H1 (cell line): Measurements from ENCODE around the gene ZNF747. TPM values are rescaled to one million over a fixed set of nuclear protein-coding genes. Genes with fewer than 3 reads are reported as not detected.

Experiments
- CTCF ChIA-PET: fragments of 300-600 bp; sonication (Branson Sonifier 250); formaldehyde crosslinking; loops from one replicate; lab custom pipeline; 2021; ENCODE audit not compliant: partially characterized antibody; lab: Charles Lee
- POLR2A ChIA-PET: fragments of 300-600 bp; sonication (Branson Sonifier 250); formaldehyde crosslinking; loops from one replicate; lab custom pipeline; 2021; ENCODE audit warnings: inconsistent platforms; ENCODE audit not compliant: partially characterized antibody; lab: Charles Lee
- DNase-seq, 2 experiments: peaks; one replicate each; pipeline versions ENCODE4 v3.0.0 to v3.0.0-alpha.2; 2010 to 2022; ENCODE audit warnings: low spot score in 2 of 2, low read depth in 1 of 2, mixed read lengths in 1 of 2
- FAIRE-seq: peaks from 2 replicates; lab custom pipeline; 2011; peaks lifted over from hg19 to GRCh38; lab: Jason Lieb, UNC
- H2AFZ ChIP-seq: 2 replicates; pipeline ENCODE4 v1.8.1; 2012; ENCODE audit warnings: low read length, inconsistent platforms
- H2AK5ac ChIP-seq: 2 replicates; pipeline ENCODE4 v1.6.1; 2013; ENCODE audit warnings: low read depth, low read length
- H2BK120ac ChIP-seq: replicated peaks from 2 replicates; pipeline ENCODE3; 2013; ENCODE audit warnings: low read depth, low read length, inconsistent platforms
- H2BK12ac ChIP-seq: 2 replicates; pipeline ENCODE4 v1.6.1; 2013; ENCODE audit warnings: low read depth, low read length
- H2BK15ac ChIP-seq: 2 replicates; pipeline ENCODE4 v1.6.1; 2013; ENCODE audit warnings: low read length
- H2BK20ac ChIP-seq: 2 replicates; pipeline ENCODE4 v1.6.1; 2013; ENCODE audit warnings: low read length
- H2BK5ac ChIP-seq: 2 replicates; pipeline ENCODE4 v1.6.1; 2013; ENCODE audit warnings: low read depth, low read length
- H3K14ac ChIP-seq: 2 replicates; pipeline ENCODE4 v1.6.1; 2013; ENCODE audit warnings: inconsistent platforms; ENCODE audit not compliant: insufficient read length
- H3K18ac ChIP-seq: 2 replicates; pipeline ENCODE4 v1.6.1; 2013; ENCODE audit warnings: low read length; ENCODE audit errors: extremely low read depth
- H3K23ac ChIP-seq: 2 replicates; pipeline ENCODE4 v1.6.1; 2013; ENCODE audit warnings: inconsistent platforms; ENCODE audit not compliant: insufficient read length
- H3K23me2 ChIP-seq: 2 replicates; pipeline ENCODE4 v1.6.1; 2013; ENCODE audit warnings: low read depth, low read length
- H3K27ac ChIP-seq: 2 replicates; pipeline ENCODE4 v1.6.1; 2011; ENCODE audit warnings: low read depth, low read length, inconsistent platforms
- H3K27me3 ChIP-seq, 4 experiments: replicated peaks in 1 of 4; 1 replicate in 1 of 4; 2 replicates in 3 of 4; pipeline versions ENCODE4 v1.6.1 to v1.8.1; 2011 to 2013; ENCODE audit warnings: low read length in 3 of 4, mild to moderate bottlenecking in 3 of 4, inconsistent platforms in 2 of 4, mixed read lengths in 2 of 4, moderate library complexity in 1 of 4; ENCODE audit not compliant: control insufficient read depth in 3 of 4, insufficient read depth in 3 of 4; ENCODE audit errors: extremely low read depth in 1 of 4
- H3K36me3 ChIP-seq, 4 experiments: 2 replicates each; pipeline versions ENCODE4 v1.6.1 to v1.8.1; 2011 to 2013; ENCODE audit warnings: mild to moderate bottlenecking in 4 of 4, low read length in 3 of 4, moderate library complexity in 2 of 4, control low read depth in 1 of 4, inconsistent platforms in 1 of 4; ENCODE audit not compliant: insufficient read depth in 4 of 4, control insufficient read depth in 2 of 4
- H3K4ac ChIP-seq: replicated peaks from 2 replicates; pipeline ENCODE3; 2013; ENCODE audit warnings: low read length, low read depth, mixed read lengths, inconsistent platforms; ENCODE audit not compliant: insufficient read length
- H3K4me1 ChIP-seq, 4 experiments: replicated peaks in 1 of 4; 1 replicate in 1 of 4; 2 replicates in 3 of 4; pipeline versions ENCODE4 v1.6.1 to v1.8.1; 2011 to 2013; ENCODE audit warnings: low read length in 3 of 4, inconsistent platforms in 2 of 4, mixed read lengths in 1 of 4; ENCODE audit not compliant: insufficient read depth in 4 of 4, control insufficient read depth in 3 of 4
- H3K4me2 ChIP-seq, 2 experiments: 2 replicates each; pipeline versions ENCODE4 v1.6.1 to v1.8.1; 2011 to 2013; ENCODE audit warnings: low read depth in 2 of 2, low read length in 2 of 2, control low read depth in 1 of 2, inconsistent platforms in 1 of 2, mild to moderate bottlenecking in 1 of 2; ENCODE audit not compliant: insufficient read depth in 1 of 2
- H3K4me3 ChIP-seq, 4 experiments: fragments of 200-600, 300-600 bp in 1 of 4; sonication (generic), shearing (Covaris generic), sonication (Bioruptor Twin) in 1 of 4; 2 replicates each; pipeline versions ENCODE4 v1.5.1 to v1.8.1; 2011 to 2016; ENCODE audit warnings: low read length in 4 of 4, low read depth in 3 of 4, control low read depth in 2 of 4, inconsistent platforms in 2 of 4, mild to moderate bottlenecking in 2 of 4, mixed read lengths in 1 of 4, moderate library complexity in 1 of 4; ENCODE audit not compliant: insufficient read depth in 2 of 4; ENCODE audit errors: extremely low read depth in 1 of 4
- H3K56ac ChIP-seq: replicated peaks from 2 replicates; pipeline ENCODE3; 2013; ENCODE audit warnings: low read depth, mild to moderate bottlenecking, mixed read lengths, low read length, inconsistent platforms; ENCODE audit not compliant: insufficient read length
- H3K79me1 ChIP-seq: 2 replicates; pipeline ENCODE4 v1.6.1; 2013; ENCODE audit warnings: low read depth, low read length, control low read depth
- H3K79me2 ChIP-seq, 2 experiments: 2 replicates each; pipeline versions ENCODE4 v1.6.1 to v1.8.1; 2012 to 2013; ENCODE audit warnings: low read length in 2 of 2, mild to moderate bottlenecking in 2 of 2, inconsistent platforms in 1 of 2; ENCODE audit not compliant: insufficient read depth in 2 of 2, control insufficient read depth in 1 of 2
- H3K9ac ChIP-seq, 4 experiments: replicated peaks in 1 of 4; 1 replicate in 1 of 4; 2 replicates in 3 of 4; pipeline versions ENCODE4 v1.6.1 to v1.8.1; 2011 to 2013; ENCODE audit warnings: low read depth in 3 of 4, low read length in 3 of 4, control low read depth in 2 of 4, mild to moderate bottlenecking in 2 of 4, moderate library complexity in 2 of 4, inconsistent platforms in 1 of 4; ENCODE audit errors: extremely low read depth in 1 of 4
- H3K9me3 ChIP-seq, 2 experiments: 2 replicates each; pipeline versions ENCODE4 v1.6.1 to v1.8.1; 2012 to 2013; ENCODE audit warnings: mild to moderate bottlenecking in 2 of 2, moderate library complexity in 2 of 2, control low read depth in 1 of 2, inconsistent platforms in 1 of 2, low read depth in 1 of 2, low read length in 1 of 2, mixed read lengths in 1 of 2; ENCODE audit not compliant: insufficient read depth in 2 of 2
- H4K20me1 ChIP-seq, 2 experiments: replicated peaks in 1 of 2; 2 replicates each; pipeline versions ENCODE3 to v1.8.1; 2011 to 2013; ENCODE audit warnings: inconsistent platforms in 2 of 2, low read length in 2 of 2, mild to moderate bottlenecking in 1 of 2; ENCODE audit not compliant: insufficient read depth in 2 of 2, control insufficient read depth in 1 of 2
- H4K5ac ChIP-seq: 2 replicates; pipeline ENCODE4 v1.6.1; 2013; ENCODE audit warnings: low read length, low read depth, mixed read lengths, inconsistent platforms; ENCODE audit not compliant: insufficient read length
- H4K8ac ChIP-seq: 2 replicates; pipeline ENCODE4 v1.8.0; 2013; ENCODE audit warnings: mild to moderate bottlenecking, moderate library complexity, low read length, inconsistent platforms; ENCODE audit not compliant: insufficient read depth; ENCODE audit errors: extremely low read depth
- H4K91ac ChIP-seq: replicated peaks from 2 replicates; pipeline ENCODE3; 2013; ENCODE audit warnings: low read length, mixed read lengths, inconsistent platforms; ENCODE audit not compliant: insufficient read length
- BCL11A ChIP-seq, 2 experiments: IDR thresholded peaks; one replicate each; pipeline ENCODE4 v1.6.1; 2011; ENCODE audit warnings: low read depth in 2 of 2, low read length in 2 of 2, mild to moderate bottlenecking in 2 of 2
- CEBPB ChIP-seq: IDR thresholded peaks from 2 replicates; pipeline ENCODE4 v1.6.1; 2012; ENCODE audit warnings: low read depth, low read length
- CHD1 ChIP-seq: IDR thresholded peaks from 2 replicates; pipeline ENCODE4 v1.6.1; 2012; ENCODE audit warnings: low read depth, low read length, improper control_type of control experiment
- GTF2F1 ChIP-seq: IDR thresholded peaks from 2 replicates; pipeline ENCODE4 v1.6.1; 2012; ENCODE audit warnings: low read depth, low read length, improper control_type of control experiment, borderline replicate concordance
- HDAC6 ChIP-seq: IDR thresholded peaks from one replicate; pipeline ENCODE4 v1.7.1; 2012; ENCODE audit warnings: low read depth, mild to moderate bottlenecking, inconsistent platforms, low read length, moderate library complexity
- KDM5A ChIP-seq: fragments of 200-600 bp; IDR thresholded peaks from 2 replicates; pipeline ENCODE4 v1.7.1; 2012; ENCODE audit warnings: mild to moderate bottlenecking, low read length, inconsistent platforms, mixed read lengths
- RFX5 ChIP-seq: IDR thresholded peaks from 2 replicates; pipeline ENCODE4 v1.6.1; 2011; ENCODE audit warnings: low read depth, low read length, improper control_type of control experiment, borderline replicate concordance
- TAF1 ChIP-seq: IDR thresholded peaks from 2 replicates; pipeline ENCODE4 v1.6.1; 2011; ENCODE audit warnings: mild to moderate bottlenecking, low read depth, low read length
- TCF12 ChIP-seq: IDR thresholded peaks from 2 replicates; pipeline ENCODE4 v1.6.1; 2011; ENCODE audit warnings: low read depth, mild to moderate bottlenecking, low read length
- WGBS, 2 experiments: shearing (Covaris generic) in 1 of 2; methylation state at CpG; one replicate each; pipeline versions ENCODE4 v1.1.6 to v1.1.7; 2013 to 2015; ENCODE audit warnings: low lambda C conversion rate in 2 of 2, mixed read lengths in 2 of 2, inconsistent platforms in 1 of 2, low coverage in 1 of 2, missing lambda C conversion rate in 1 of 2; ENCODE audit not compliant: insufficient replicate concordance in 2 of 2, insufficient coverage in 1 of 2, insufficient read length in 1 of 2; ENCODE audit errors: extremely low coverage in 1 of 2, missing lambda C conversion rate in 1 of 2; 5-methylcytosine and 5-hydroxymethylcytosine counted together
- polyA plus RNA-seq, 7 experiments: library from polyadenylated mRNA; depleted of rRNA in 3 of 7; stranded (reverse) in 5 of 7; unstranded in 2 of 7; fragments of >200 nt in 5 of 7; fragments of 200-250 nt in 2 of 7; gene quantifications; 1 replicate in 5 of 7; 2 replicates in 1 of 7; 4 replicates in 1 of 7; pipeline versions ENCODE4 v1.2.1 to v1.2.3, GENCODE V29; 2011 to 2013; ENCODE audit warnings: missing spikeins in 2 of 7, mixed read lengths in 2 of 7
- total RNA-seq: library from RNA; stranded (reverse); fragmentation: NEBNext Ultra II Directional; extraction: Animal tissue kit (Norgen Biotek cat#: 25700); gene quantifications from 2 replicates; pipeline ENCODE4 v1.2.1, GENCODE V29; 2021

Gene ZNF747
- total and polyA plus RNA-seq, 2 of the 8 experiments (the other 6 are each of a cell fraction or from before 2014, with no cell fraction given) = 9.9 to 10.3 TPM

DNA sequence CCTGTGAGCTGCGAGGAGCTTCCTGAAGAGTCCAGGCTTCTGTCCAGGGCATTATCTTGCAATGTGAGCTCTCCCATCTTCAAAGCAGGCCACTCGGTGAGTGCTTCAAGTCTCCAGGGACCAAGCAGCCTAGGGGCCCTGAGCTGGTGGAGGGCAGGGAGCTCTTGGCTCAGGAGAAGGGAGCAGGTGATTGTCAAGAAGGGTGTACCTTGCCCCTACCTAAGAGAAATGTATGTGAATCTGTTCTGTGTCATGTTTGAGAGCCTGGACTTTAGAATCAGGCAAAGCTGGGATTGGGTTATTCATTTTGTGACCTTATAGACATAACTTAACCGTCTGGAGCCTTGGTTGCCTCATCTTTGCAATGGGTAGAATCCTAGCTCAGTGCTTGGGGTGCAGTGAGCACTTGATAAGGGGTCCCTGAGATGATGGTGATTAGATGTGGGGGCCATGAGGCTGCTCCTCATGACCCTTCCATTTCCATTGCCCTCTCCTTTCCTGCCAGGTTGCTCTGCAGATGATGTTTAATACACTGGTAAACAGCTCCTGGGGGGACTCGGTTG, 24.2 kb downstream of the ZNF747 start:
- POLR2A ChIA-PET = interaction anchor here (0.5 to 1.6 kb wide), 4 partner anchors 15 to 190 kb away, joined by 3 to 6 read pairs (median 4); no protein-coding TSS in a partner anchor
- H2BK20ac ChIP-seq = no peak overlapping the region
- H3K23ac ChIP-seq = no peak overlapping the region
- no peak for TF ChIP-seq BCL11A (IDR thresholded peaks at IDR 0.05; ENCODE audit: low read depth in 2 of 2, low read length in 2 of 2)
- TF ChIP-seq GTF2F1 = no peak
- TF ChIP-seq CEBPB = no peak
- TF ChIP-seq KDM5A = no peak
- no peak for TF ChIP-seq HDAC6
- no peak for TF ChIP-seq TCF12
- no peak for TF ChIP-seq RFX5
- TF ChIP-seq CHD1 = no peak
- no peak for TF ChIP-seq TAF1
- TF ChIP-seq, all 59 proteins: peak for 0
- Histone ChIP-seq H3K36me3 (no peaks in the 10 kb centered on the region), H3K14ac (no peak overlapping the region), H3K79me2 (no peaks in the 10 kb centered on the region), H4K20me1 (no peaks in the 10 kb centered on the region), H3K27me3 (no peaks in the 10 kb centered on the region; a peak in 1 of 7 replicates), H4K5ac (no peak overlapping the region), H3K23me2 (no peaks in the 10 kb centered on the region), H3K9ac (no peak overlapping the region), H3K4me2 (no peak overlapping the region), H3K4ac (no peak overlapping the region), H4K91ac (no peak overlapping the region), H2BK15ac (no peak overlapping the region), H3K18ac (no peak overlapping the region), H4K8ac (no peak overlapping the region), H3K4me1 (no peaks in the 10 kb centered on the region), H3K27ac (no peak overlapping the region), H2BK5ac (no peak overlapping the region), H3K9me3 (no peaks in the 10 kb centered on the region), H3K79me1 (no peaks in the 10 kb centered on the region), H2BK12ac (no peak overlapping the region), H2BK120ac (no peak overlapping the region), H2AFZ (no peak overlapping the region), H3K4me3 (no peak overlapping the region), H3K56ac (no peak overlapping the region), H2AK5ac (no peak overlapping the region)
- 91% methylated on average over 4 of the region's 4 CpGs; no CpG with 5 or more reads in 1 of the 2 experiments for WGBS, 2 experiments
- DNase-seq (no peak), FAIRE-seq (no peak)
- CTCF ChIA-PET = interaction anchor here (0.6 to 2.9 kb wide), 11 partner anchors 8 to 81 kb away, joined by 3 to 13 read pairs (median 3); partner anchors contain the start of genes DCTPP1 and ZNF785
